ENCODE measurements around the gene RIOK1. TPM values are rescaled to one million over a fixed set of nuclear protein-coding genes. Genes with fewer than 3 reads are reported as not detected.

Gene RIOK1
- total and polyA plus RNA-seq, 2 of the 8 experiments (the other 6 are each of a cell fraction or from before 2014, with no cell fraction given), result 11.8 to 26.9 TPM

DNA sequence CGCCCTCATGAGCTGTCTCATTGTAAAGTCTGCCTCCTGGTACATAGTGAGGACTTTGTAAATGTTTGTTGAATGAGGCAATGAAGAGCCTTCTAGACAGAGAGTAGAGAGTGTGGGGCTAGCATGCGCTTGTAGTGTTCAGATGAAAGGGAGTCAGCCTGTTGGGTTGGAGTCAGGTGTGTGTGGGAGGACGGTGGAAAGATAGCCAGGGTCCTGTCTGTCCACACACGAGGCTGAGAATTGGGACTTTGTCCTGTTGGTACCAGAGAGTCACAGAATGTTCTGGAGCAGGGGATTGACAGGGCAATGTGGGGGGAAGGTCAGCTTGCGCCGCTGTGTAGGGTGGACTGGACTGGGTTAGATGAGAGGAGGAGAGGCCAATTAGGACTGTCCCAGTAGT is 58.6 kb downstream of the RIOK1 start:
- H3K79me2 ChIP-seq (ENCODE audit: control insufficient read depth in 1 of 2, insufficient read depth in 2 of 2, low read length in 2 of 2), result no peaks in the 10 kb centered on the region
- H3K23me2 ChIP-seq (ENCODE audit: low read depth, low read length), result 0 out of 2 replicates have a peak, but pooled peaks cover 2% of the 10 kb centered on the region
- no peak overlapping the region for H2BK5ac ChIP-seq (ENCODE audit: low read depth, low read length)
- H2BK15ac ChIP-seq (ENCODE audit: low read length), result 0 out of 2 replicates have a peak overlapping the region, but pooled peaks have one; percentile 46
- peak overlapping the region; percentile 39; the same call in 1 of the 2 replicates for H2BK12ac ChIP-seq (ENCODE audit: low read depth, low read length)
- no peak overlapping the region for H4K91ac ChIP-seq (replicated peaks; ENCODE audit: insufficient read length, low read length)
- no peaks in the 10 kb centered on the region for H3K79me1 ChIP-seq (ENCODE audit: low read depth, low read length)
- WGBS, 2 experiments (ENCODE audit: extremely low coverage in 1 of 2, insufficient coverage in 1 of 2, insufficient read length in 1 of 2, insufficient replicate concordance in 2 of 2, low coverage in 1 of 2, low lambda C conversion rate in 2 of 2, missing lambda C conversion rate in 1 of 2), result 95% methylated on average over 6 of the region's 6 CpGs; no CpG with 5 or more reads in 1 of the 2 experiments
- no peak overlapping the region for H3K14ac ChIP-seq (ENCODE audit: insufficient read length)
- no peak overlapping the region for H3K18ac ChIP-seq (ENCODE audit: extremely low read depth, low read length)
- no peaks in the 10 kb centered on the region for H3K27me3 ChIP-seq (replicated peaks in 1 of 4; ENCODE audit: control insufficient read depth in 3 of 4, extremely low read depth in 1 of 4, insufficient read depth in 3 of 4, low read length in 3 of 4)
- peaks cover 0 to 6% (median 4%) of the 10 kb centered on the region in 4 experiments; a peak in 3 of 7 replicates for H3K4me1 ChIP-seq (replicated peaks in 1 of 4; ENCODE audit: control insufficient read depth in 3 of 4, insufficient read depth in 4 of 4, low read length in 3 of 4)
- H3K27ac ChIP-seq (ENCODE audit: low read depth, low read length), result no peak overlapping the region
- no peak overlapping the region for H3K4ac ChIP-seq (replicated peaks; ENCODE audit: insufficient read length, low read depth, low read length)
- POLR2A ChIA-PET (ENCODE audit: partially characterized antibody), result no interaction called here
- H2AK5ac ChIP-seq (ENCODE audit: low read depth, low read length), result no peak overlapping the region
- no peaks in the 10 kb centered on the region for H3K9me3 ChIP-seq (ENCODE audit: insufficient read depth in 2 of 2, low read depth in 1 of 2, low read length in 1 of 2)
- H3K4me3 ChIP-seq (ENCODE audit: extremely low read depth in 1 of 4, insufficient read depth in 2 of 4, low read depth in 3 of 4, low read length in 4 of 4), result no peak overlapping the region
- no peak for FAIRE-seq
- H4K8ac ChIP-seq (ENCODE audit: extremely low read depth, insufficient read depth, low read length), result no peak overlapping the region
- no peak for DNase-seq (ENCODE audit: low read depth in 1 of 2, low spot score in 2 of 2)
- H3K23ac ChIP-seq (ENCODE audit: insufficient read length), result no peak overlapping the region
- H2BK20ac ChIP-seq (ENCODE audit: low read length), result peak overlapping the region; percentile 61; the same call in 1 of the 2 replicates
- H3K4me2 ChIP-seq (ENCODE audit: insufficient read depth in 1 of 2, low read depth in 2 of 2, low read length in 2 of 2), result no peak overlapping the region
- CTCF ChIA-PET (ENCODE audit: partially characterized antibody), result no interaction called here
- H2BK120ac ChIP-seq (replicated peaks; ENCODE audit: low read depth, low read length), result no peak overlapping the region
- no peaks in the 10 kb centered on the region for H3K36me3 ChIP-seq (ENCODE audit: control insufficient read depth in 2 of 4, insufficient read depth in 4 of 4, low read length in 3 of 4)
- no peak overlapping the region for H4K5ac ChIP-seq (ENCODE audit: insufficient read length, low read depth, low read length)
- no peak overlapping the region for H3K9ac ChIP-seq (replicated peaks in 1 of 4; ENCODE audit: extremely low read depth in 1 of 4, low read depth in 3 of 4, low read length in 3 of 4)
- H4K20me1 ChIP-seq (replicated peaks in 1 of 2; ENCODE audit: control insufficient read depth in 1 of 2, insufficient read depth in 2 of 2, low read length in 2 of 2), result no peaks in the 10 kb centered on the region
- H2AFZ ChIP-seq (ENCODE audit: low read length), result no peak overlapping the region
- H3K56ac ChIP-seq (replicated peaks; ENCODE audit: insufficient read length, low read depth, low read length), result no peak overlapping the region
- TF ChIP-seq GTF2F1 (IDR thresholded peaks at IDR 0.05; ENCODE audit: borderline replicate concordance, low read depth, low read length), result no peak
- no peak for TF ChIP-seq NANOG (IDR thresholded peaks at IDR 0.05; ENCODE audit: insufficient read depth, low read depth, low read length, poor library complexity, severe bottlenecking)
- TF ChIP-seq SAP30 (IDR thresholded peaks at IDR 0.05; ENCODE audit: insufficient read depth, insufficient replicate concordance, low read length), result no peak
- no peak for TF ChIP-seq EGR1 (IDR thresholded peaks at IDR 0.05; ENCODE audit: borderline replicate concordance, low read depth, low read length)
- TF ChIP-seq ASH2L (IDR thresholded peaks at IDR 0.05; ENCODE audit: low read length), result no peak
- no peak for TF ChIP-seq CTCF (IDR thresholded peaks at IDR 0.05; ENCODE audit: control extremely low read depth in 1 of 3, insufficient read depth in 1 of 3, low read depth in 1 of 3, low read length in 3 of 3)
- TF ChIP-seq, protein P1, sequence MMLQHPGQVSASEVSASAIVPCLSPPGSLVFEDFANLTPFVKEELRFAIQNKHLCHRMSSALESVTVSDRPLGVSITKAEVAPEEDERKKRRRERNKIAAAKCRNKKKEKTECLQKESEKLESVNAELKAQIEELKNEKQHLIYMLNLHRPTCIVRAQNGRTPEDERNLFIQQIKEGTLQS (IDR thresholded peaks at IDR 0.05; ENCODE audit: insufficient read depth, low read depth, low read length), result no peak
- TF ChIP-seq SP1 (IDR thresholded peaks at IDR 0.05; ENCODE audit: low read depth, low read length), result no peak
- no peak for TF ChIP-seq PHF8 (conservative IDR thresholded peaks at IDR 0.05; ENCODE audit: low read depth, low read length)
- TF ChIP-seq YY1 (IDR thresholded peaks at IDR 0.05; ENCODE audit: low read depth, low read length), result no peak
- no peak for TF ChIP-seq CHD2 (IDR thresholded peaks at IDR 0.05; ENCODE audit: low read length)

All from H1 (cell line).